Uterine smooth muscle cell (primary cell): ENCODE results near the gene IL10RB. TPM values are rescaled to one million over a fixed set of nuclear protein-coding genes. Genes with fewer than 3 reads are reported as not detected.

Experiments used
- total RNA-seq: library from RNA; depleted of rRNA; stranded (reverse); fragments of >200 nt; gene quantifications from 2 replicates; pipeline ENCODE4 v1.2.3, GENCODE V29; 2014

IL10RB gene
- total RNA-seq = 39.6 and 47.1 TPM in 2 replicates

DNA sequence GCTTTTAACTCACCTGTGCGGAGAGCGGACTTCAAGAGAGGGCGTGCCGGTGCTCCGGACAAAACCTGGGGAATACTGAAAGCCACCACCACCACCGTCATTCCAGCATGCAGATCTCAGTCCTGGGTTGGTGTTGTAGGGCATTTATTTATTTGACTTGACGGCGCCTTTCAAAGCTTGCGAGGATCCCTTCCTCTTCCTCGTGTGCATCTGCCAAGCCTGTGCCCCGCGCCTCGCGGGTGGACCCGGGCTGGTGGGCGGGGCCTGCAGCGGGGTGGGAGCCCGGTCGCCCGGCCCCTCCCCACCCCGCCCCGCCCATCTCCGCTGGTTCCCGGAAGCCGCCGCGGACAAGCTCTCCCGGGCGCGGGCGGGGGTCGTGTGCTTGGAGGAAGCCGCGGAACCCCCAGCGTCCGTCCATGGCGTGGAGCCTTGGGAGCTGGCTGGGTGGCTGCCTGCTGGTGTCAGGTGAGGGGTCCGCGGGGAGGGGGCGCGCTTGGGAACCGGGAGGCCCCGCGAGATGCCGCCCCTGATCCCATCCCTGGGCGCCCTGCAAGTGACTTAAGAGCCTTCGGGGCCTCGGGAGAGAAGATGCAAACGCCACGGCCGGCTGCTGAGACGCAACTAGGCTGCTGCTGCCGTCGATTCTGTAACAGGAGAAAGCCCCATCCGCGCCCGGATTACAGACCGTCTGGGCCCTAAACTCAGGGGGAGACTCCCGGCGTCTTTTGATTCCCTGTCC, at the start of gene IL10RB:
TSS of gene IL10RB (plus strand) at position 318 of the 739 bp plus-strand sequence. CDS start at position 417, 99 bp downstream.

DNA sequence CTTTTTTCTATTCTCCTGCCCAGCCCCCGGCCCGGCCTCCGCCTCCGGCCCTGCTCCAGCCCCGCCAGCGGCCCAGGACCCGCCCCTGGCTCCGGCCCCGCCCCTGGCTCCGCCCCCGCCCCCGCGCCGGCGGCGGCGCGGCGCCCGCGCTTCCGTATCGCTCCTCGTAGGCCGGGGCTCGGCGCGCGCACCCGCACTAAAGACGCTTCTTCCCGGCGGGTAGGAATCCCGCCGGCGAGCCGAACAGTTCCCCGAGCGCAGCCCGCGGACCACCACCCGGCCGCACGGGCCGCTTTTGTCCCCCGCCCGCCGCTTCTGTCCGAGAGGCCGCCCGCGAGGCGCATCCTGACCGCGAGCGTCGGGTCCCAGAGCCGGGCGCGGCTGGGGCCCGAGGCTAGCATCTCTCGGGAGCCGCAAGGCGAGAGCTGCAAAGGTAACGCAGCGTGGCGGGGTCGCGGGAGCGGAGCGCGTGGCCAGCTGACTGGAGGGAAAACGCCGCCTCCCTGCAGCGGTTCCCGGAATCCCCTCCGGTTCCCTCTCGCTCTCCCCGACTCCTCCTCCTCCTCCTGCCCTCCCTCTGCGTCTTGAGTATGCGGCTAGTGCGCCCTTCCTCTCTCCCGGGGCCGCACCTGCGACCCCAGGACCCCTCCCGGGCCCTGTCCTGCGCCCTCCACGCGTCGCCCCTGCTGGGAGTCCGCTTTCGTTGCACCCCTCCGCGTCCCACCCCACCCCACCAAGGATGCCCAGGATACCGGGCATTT, 36.2 kb upstream of the IL10RB start, which contains the start of gene IFNAR2:
TSS of gene IFNAR2 (plus strand) at position 155 of the 761 bp plus-strand sequence. CDS start 11,985 bp downstream, outside the sequence.

DNA sequence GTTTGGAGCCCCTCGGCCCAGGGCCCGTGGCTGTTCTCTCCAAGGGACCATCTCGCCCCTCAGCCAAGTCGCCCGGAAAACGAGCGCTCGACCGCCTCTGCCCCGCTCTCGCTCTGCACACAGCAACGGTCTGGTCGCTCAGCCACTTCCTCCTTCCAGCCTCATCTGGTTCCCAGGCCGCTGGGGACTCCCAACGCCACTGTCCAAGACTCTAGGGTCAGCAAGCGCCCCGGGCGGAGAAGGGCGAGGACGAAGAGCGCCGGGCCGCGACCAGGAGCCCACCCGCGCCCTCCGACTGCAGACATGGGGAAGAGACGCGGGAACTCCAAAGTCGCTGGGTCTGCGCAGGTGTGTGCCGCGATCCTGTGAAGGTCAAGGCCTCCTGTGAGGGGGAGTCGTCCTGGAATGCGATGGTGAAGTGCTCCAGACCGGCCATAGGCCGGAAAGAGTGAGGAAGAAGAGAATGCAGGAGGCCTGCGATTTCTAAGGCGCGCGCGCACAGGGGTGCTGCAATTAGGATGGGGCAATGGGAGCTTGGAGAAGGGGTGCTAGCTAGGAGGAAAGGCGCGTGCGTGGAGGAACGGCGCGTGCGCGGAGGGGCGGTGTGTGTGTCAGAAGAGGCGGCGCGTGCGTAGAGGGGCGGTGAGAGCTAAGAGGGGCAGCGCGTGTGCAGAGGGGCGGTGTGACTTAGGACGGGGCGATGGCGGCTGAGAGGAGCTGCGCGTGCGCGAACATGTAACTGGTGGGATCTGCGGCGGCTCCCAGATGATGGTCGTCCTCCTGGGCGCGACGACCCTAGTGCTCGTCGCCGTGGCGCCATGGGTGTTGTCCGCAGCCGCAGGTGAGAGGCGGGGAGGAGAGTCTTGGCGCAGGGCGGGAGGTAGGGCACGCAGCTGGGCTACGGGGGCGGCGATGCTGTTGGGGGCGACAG, 58.4 kb downstream of the IL10RB start, which contains the start of gene IFNAR1:
TSS of gene IFNAR1 (plus strand) at position 680 of the 931 bp plus-strand sequence. CDS start at position 766, 86 bp downstream.

Other genes with a start within 250 kb of the IL10RB start
- not detected in 2 replicates for gene OLIG2, start 240.4 kb upstream of the IL10RB start, total RNA-seq
- not detected in 2 replicates for gene OLIG1, start 196.2 kb upstream of the IL10RB start, total RNA-seq
- gene IFNAR2, start 36.4 kb upstream of the IL10RB start, total RNA-seq = 3.8 and 4.7 TPM in 2 replicates
- 13.5 and 17.7 TPM in 2 replicates for gene IFNAR1, start 58.6 kb downstream of the IL10RB start, total RNA-seq
- gene IFNGR2, start 137.0 kb downstream of the IL10RB start, total RNA-seq = 37.4 and 44.2 TPM in 2 replicates
- gene TMEM50B, start 213.6 kb downstream of the IL10RB start, total RNA-seq = 38.2 and 81.9 TPM in 2 replicates
- 1.1 and 1.5 TPM in 2 replicates for gene DNAJC28, start 225.3 kb downstream of the IL10RB start, total RNA-seq